ENCODE results near the gene PCNP. TPM values are rescaled to one million over a fixed set of nuclear protein-coding genes. Genes with fewer than 3 reads are reported as not detected.

PCNP gene
- total RNA-seq, 4 donors from 2014 or later: 88.7 to 160 (median 104) TPM

DNA sequence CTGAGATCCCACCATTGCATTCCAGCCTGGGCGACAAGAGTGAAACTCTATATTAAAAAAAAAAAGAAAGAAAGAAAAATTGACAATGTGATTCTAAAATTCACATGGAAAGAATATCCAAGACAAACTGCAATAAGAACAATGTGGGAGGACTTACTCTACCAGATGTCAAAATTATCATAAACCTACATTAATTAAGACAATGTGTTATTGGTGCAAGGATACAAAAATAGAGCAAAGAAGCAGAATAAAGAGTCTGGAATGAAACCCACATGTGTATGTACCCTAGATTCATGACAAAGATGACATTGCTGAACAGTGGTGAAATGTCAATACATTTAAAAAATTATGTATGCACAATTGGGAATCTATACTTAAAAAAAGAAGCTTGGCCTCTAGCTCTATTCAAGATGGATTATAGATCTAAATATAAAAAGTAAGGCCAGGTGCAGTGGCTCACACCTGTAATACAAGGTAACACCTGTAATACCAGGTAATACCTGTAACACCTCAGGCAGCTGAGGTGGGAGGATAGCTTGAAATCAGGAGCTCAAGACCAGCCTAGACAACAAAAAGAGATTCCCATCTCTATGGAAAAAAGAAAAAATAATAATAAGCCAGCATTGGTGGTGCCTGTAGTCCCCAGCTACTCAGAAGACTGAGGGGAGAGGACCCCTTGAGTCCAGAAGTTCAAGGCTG lies 57.3 kb downstream of the PCNP start:
- TF ChIP-seq, protein P1, sequence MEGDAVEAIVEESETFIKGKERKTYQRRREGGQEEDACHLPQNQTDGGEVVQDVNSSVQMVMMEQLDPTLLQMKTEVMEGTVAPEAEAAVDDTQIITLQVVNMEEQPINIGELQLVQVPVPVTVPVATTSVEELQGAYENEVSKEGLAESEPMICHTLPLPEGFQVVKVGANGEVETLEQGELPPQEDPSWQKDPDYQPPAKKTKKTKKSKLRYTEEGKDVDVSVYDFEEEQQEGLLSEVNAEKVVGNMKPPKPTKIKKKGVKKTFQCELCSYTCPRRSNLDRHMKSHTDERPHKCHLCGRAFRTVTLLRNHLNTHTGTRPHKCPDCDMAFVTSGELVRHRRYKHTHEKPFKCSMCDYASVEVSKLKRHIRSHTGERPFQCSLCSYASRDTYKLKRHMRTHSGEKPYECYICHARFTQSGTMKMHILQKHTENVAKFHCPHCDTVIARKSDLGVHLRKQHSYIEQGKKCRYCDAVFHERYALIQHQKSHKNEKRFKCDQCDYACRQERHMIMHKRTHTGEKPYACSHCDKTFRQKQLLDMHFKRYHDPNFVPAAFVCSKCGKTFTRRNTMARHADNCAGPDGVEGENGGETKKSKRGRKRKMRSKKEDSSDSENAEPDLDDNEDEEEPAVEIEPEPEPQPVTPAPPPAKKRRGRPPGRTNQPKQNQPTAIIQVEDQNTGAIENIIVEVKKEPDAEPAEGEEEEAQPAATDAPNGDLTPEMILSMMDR (IDR thresholded peaks at IDR 0.05; ENCODE audit: low read depth): no peak

- TF ChIP-seq, protein P1 (IDR thresholded peaks at IDR 0.05; ENCODE audit: low read depth): no peak
Observed at GRCh38 chr3:101632586-101632985, 58.6 kb downstream of the PCNP start.

DNA sequence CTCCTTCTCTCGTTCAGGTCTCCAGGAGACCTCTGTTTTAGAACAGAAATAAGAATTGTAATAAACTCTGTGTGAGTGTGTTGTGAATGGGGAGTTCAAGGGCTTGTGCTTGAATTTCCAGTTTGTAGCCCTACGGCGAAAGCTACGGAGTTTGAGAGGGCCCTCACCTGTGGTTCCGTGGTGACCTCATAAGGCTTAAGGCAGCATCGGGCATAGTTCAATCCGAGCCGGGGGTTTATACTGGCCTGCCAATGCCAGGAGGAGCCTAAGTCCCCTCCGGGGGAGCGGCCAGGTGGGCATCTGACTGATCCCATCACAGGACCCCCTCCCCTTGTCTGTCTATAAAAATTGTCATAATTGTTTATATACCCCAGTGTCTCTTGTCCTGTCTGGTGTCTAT lies 59.2 kb downstream of the PCNP start:
- TF ChIP-seq, protein P1 (IDR thresholded peaks at IDR 0.05; ENCODE audit: low read depth): no peak

DNA sequence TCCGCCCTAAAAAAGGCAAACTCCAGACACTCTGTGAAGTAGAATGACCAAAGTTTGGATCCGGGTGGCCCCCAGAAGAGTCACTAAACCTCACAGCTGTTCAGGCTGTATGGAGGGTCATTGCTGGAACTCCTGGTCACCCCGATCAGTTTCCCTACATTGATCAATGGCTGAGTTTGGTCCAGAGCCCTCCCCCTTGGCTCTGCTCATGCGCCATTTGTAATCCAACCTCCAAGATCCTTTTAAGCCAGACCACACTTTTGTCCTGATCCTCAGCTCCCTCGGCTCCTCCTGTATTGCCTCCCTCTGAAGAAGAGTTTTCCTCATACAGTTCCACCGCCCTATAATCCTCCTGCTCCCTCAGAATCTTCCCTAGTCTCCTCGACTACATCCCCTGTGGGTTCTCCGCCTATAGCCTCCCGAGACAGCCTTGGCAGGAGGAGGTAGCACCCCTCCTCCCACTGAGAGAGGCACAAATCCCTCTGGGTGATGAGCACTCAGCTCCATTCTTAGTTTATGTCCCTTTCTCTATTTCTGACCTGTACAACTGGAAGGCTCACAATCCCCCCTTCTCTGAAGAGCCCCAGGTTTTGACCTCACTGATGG lies 60.7 kb downstream of the PCNP start:
- TF ChIP-seq, protein P1 (IDR thresholded peaks at IDR 0.05; ENCODE audit: low read depth): no peak

DNA sequence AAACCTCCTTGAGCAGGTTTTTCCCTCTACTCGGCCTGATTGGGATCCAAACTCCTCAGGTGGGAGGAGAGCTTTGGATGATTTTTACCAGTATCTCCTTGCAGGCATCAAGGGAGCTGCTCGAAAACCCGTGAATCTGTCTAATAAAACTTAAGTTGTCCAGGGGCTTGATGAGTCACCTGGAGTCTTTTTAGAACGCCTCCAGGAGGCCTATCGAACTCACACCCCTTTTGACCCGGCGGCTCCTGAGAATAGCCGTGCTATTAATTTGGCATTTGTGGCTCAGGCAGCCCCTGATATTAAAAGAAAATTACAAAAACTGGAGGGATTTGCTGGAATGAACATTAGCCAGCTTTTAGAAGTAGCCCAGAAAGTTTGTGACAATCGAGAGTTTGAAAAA lies 61.4 kb downstream of the PCNP start:
- TF ChIP-seq, protein P1 (IDR thresholded peaks at IDR 0.05; ENCODE audit: low read depth): no peak

- TF ChIP-seq, protein P1 (IDR thresholded peaks at IDR 0.05; ENCODE audit: low read depth): no peak
Observed at GRCh38 chr3:101635954-101636798, 62.2 kb downstream of the PCNP start.

- TF ChIP-seq, protein P1 (IDR thresholded peaks at IDR 0.05; ENCODE audit: low read depth): no peak
Observed at GRCh38 chr3:101637451-101637850, 63.5 kb downstream of the PCNP start.
